ENCODE measurements around the gene CMTM4. TPM values are rescaled to one million over a fixed set of nuclear protein-coding genes. Genes with fewer than 3 reads are reported as not detected.

The CMTM4 gene
- total RNA-seq, 2 experiments from 2014 or later = 4.6 to 4.7 TPM

Other genes with a start within 250 kb of the CMTM4 start
- gene TK2, start 146.6 kb downstream of the CMTM4 start, total RNA-seq = 1 to 10 TPM; 5.7 to 5.9 TPM
- gene CKLF, start 144.2 kb downstream of the CMTM4 start, total RNA-seq = 100 to 1,000 TPM; 114 to 126 TPM
- gene CMTM1, start 130.3 kb downstream of the CMTM4 start, total RNA-seq = 1 to 10 TPM; 4.2 to 8.2 TPM
- gene CMTM2, start 117.3 kb downstream of the CMTM4 start, total RNA-seq = not detected
- gene CMTM3, start 92.0 kb downstream of the CMTM4 start, total RNA-seq = 10 to 100 TPM; 33.7 to 35.3 TPM
- gene DYNC1LI2, start 54.9 kb upstream of the CMTM4 start, total RNA-seq = 10 to 100 TPM; 30.8 to 31.0 TPM
- not detected for gene TERB1, start 104.8 kb upstream of the CMTM4 start, total RNA-seq
- gene NAE1, start 134.2 kb upstream of the CMTM4 start, total RNA-seq = 100 to 1,000 TPM; 108 to 115 TPM
- not detected for gene CA7, start 147.7 kb upstream of the CMTM4 start, total RNA-seq
- 10 to 100 TPM; 18.8 to 20.6 TPM for gene PDP2, start 183.8 kb upstream of the CMTM4 start, total RNA-seq
- not detected for gene CDH16, start 222.1 kb upstream of the CMTM4 start, total RNA-seq
- gene RRAD, start 228.8 kb upstream of the CMTM4 start, total RNA-seq = under 1 TPM in 1 of 2 experiments, not detected in 1; 0.25 TPM
- 100 to 1,000 TPM; 169 to 173 TPM for gene CIAO2B, start 237.7 kb upstream of the CMTM4 start, total RNA-seq
- 10 to 100 TPM; 20.0 to 22.0 TPM for gene CES2, start 238.8 kb upstream of the CMTM4 start, total RNA-seq